Right lobe of liver (tissue), 6 donors: ENCODE data around the gene EED. TPM values are rescaled to one million over a fixed set of nuclear protein-coding genes. Genes with fewer than 3 reads are reported as not detected.
A peak's percentile ranks its signal among the peaks of the same experiment; 100 is the strongest.
"Not testable (repeated sequence)": the region's sequence is repeated elsewhere in the genome, so short reads cannot be mapped to it uniquely, and the experiment has no call there.

Experiments
- ATAC-seq, 4 donors: fragments of 200-7000 bp; cut with Tn5 transposase; one replicate each; pipeline ENCODE4 v1.9.1; 2020; ENCODE audit warnings: mild to moderate bottlenecking in 4 of 4, moderate library complexity in 4 of 4
- DNase-seq, 3 donors: peaks; one replicate each; pipeline ENCODE4 v3.0.0-alpha.2; 2020
- H3K27ac ChIP-seq, 3 donors: fragments of 200-600 bp; one replicate each; pipeline ENCODE4 v1.8.0; 2022
- H3K27me3 ChIP-seq, 2 donors: fragments of 200-600 bp; one replicate each; pipeline ENCODE4 v1.8.0; 2022
- H3K36me3 ChIP-seq, 4 donors: fragments of 200-600 bp; sonication (generic) in 1 of 4; one replicate each; pipeline versions ENCODE4 v1.5.1 to v1.8.0; 2017 to 2022; ENCODE audit warnings: control low read depth in 1 of 4
- H3K4me1 ChIP-seq, 4 donors: fragments of 200-600 bp; sonication (generic) in 1 of 4; one replicate each; pipeline versions ENCODE4 v1.5.1 to v1.8.0; 2017 to 2022; ENCODE audit warnings: control low read depth in 1 of 4
- H3K4me3 ChIP-seq, 3 donors: fragments of 200-600 bp; one replicate each; pipeline ENCODE4 v1.8.0; 2022
- H3K9me3 ChIP-seq, 4 donors: fragments of 200-600 bp; sonication (generic) in 1 of 4; one replicate each; pipeline versions ENCODE4 v1.5.1 to v1.8.0; 2017 to 2022; ENCODE audit warnings: control low read depth in 1 of 4
- CTCF ChIP-seq, 4 donors: fragments of 200-600 bp in 3 of 4; fragments of 450-650 bp in 1 of 4; IDR thresholded peaks; one replicate each; pipeline versions ENCODE4 v1.5.1 to v1.8.0; 2016 to 2022; ENCODE audit warnings: antibody characterized with exemption in 4 of 4, mild to moderate bottlenecking in 2 of 4
- POLR2A ChIP-seq: fragments of 450-650 bp; IDR thresholded peaks from one replicate; pipeline ENCODE4 v1.6.1; 2017; ENCODE audit warnings: antibody characterized with exemption, mild to moderate bottlenecking
- WGBS: methylation state at CpG from one replicate; pipeline ENCODE4 v1.1.6; 2018; ENCODE audit warnings: low coverage, low lambda C conversion rate; ENCODE audit not compliant: insufficient coverage; ENCODE audit errors: missing lambda C conversion rate; 5-methylcytosine and 5-hydroxymethylcytosine counted together
- intact Hi-C, 2 donors: fragments of 100-400 bp; cut with DNase I; formaldehyde crosslinking; loops; one replicate each; pipeline versions ENCODE4 v1.11.2 to v1.14.1; 2022
- total RNA-seq, 6 experiments: library from RNA; depleted of rRNA in 2 of 6; stranded (reverse); fragments of >200 nt in 2 of 6; fragmentation: NEBNext Ultra II Directional in 3 of 6; extraction: Animal tissue kit (Norgen Biotek cat#: 25700) in 3 of 6; gene quantifications; one replicate each; pipeline versions ENCODE4 v1.1.0 to v1.2.4, GENCODE V29; 2016 to 2023
- donor health status: DM: no; HTN: yes; CAD: no.
- donor health status: DM: no; HTN: no; CAD: no.
- donor health status: DM: no; HTN: no; CAD: no.
- donor health status: DM: no; HTN: yes; CAD: no.
- donor health status: DM: no; HTN: yes; CAD: no.

EED gene
- total RNA-seq, 6 experiments from 2014 or later: 6.7 to 10.4 (median 8.9) TPM

DNA sequence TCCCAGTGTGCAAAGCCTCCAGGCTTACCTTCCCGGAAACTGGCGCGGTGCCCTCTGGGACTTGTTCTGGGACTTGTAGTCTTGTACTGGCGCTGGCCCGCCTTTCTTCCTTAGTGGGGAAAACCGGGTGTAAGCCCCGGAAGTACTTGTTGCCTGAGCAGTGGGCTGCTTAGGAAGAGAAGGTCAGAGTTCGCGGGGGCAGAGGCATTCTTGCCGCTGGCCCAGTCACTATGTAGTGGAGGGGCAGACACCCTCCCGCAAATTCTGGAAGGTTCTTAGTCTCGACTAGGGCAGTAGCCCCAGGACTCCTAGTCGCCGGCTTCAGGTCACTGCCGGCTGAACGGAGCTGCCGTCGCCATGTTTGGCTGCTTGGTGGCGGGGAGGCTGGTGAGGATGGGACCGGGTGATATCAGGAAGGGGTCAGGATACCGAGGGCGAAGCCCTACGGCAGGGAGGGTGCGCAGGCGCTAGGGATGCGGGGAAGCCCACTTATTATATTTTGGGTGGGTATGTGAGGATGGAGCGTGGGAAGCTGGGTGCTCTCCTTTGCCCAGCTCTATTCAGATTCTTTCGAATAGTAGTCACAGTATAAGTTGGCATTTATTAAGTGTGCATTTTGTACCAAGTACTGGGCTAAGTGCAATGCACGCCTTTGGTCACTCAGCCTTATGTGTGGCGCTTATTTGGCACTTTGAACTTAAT is 57.7 kb downstream of the EED start, which contains the start of gene HIKESHI:
TSS of gene HIKESHI (plus strand) at position 149 of the 702 bp plus-strand sequence. CDS start at position 358, 209 bp downstream.
- intact Hi-C loops: no loop called here
- peak; percentile 100 for DNase-seq
- Histone ChIP-seq H3K4me1 (peaks cover 0 to 12% (median 0%) of the 10 kb centered on the region in 4 donors), H3K27ac (peak within 1 kb of the TSS; percentile 73 to 91 (median 84)), H3K36me3 (no peaks in the 10 kb centered on the region), H3K9me3 (no peaks in the 10 kb centered on the region), H3K27me3 (no peaks in the 10 kb centered on the region), H3K4me3 (peak within 1 kb of the TSS; percentile 74 to 89 (median 82))
- peak; percentile 99 to 100 (median 100) for ATAC-seq
- WGBS: 0% methylated on average over 25 of the region's 30 CpGs
- TF ChIP-seq CTCF (IDR thresholded peaks at IDR 0.05) (no peak), POLR2A (peak; percentile 36)

DNA sequence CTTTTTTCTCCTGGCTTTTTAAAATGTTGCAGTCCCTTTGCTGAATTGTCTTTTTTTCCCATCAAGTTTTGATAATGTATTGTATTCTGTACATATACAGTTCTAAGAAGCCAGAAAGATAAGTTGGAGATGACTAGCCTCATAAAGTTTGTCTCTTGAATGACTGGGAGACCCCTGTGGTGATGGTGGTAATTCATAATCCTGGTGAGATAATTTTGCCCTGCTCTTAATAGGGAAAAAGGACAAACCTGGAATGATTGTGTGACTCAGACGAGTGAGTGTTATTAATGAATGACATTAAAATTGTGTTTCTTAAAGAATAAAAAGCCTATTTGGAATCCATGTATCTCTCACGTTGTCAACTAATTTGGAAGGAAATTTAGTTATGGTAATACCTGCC is 58.7 kb downstream of the EED start:
- DNase-seq (no peak), ATAC-seq (no peak)
- H3K4me1 ChIP-seq: peaks cover 0 to 12% (median 0%) of the 10 kb centered on the region in 4 donors
- no peaks in the 10 kb centered on the region for H3K9me3 ChIP-seq
- 85% methylated on average over 2 of the region's 2 CpGs for WGBS
- no peaks in the 10 kb centered on the region for H3K27me3 ChIP-seq
- intact Hi-C loops: no loop called here
- H3K27ac ChIP-seq: no peak overlapping the region
- TF ChIP-seq CTCF (IDR thresholded peaks at IDR 0.05): no peak
- TF ChIP-seq POLR2A: no peak
- no peaks in the 10 kb centered on the region for H3K36me3 ChIP-seq
- H3K4me3 ChIP-seq: peak overlapping the region in 2 of 3 donors; percentile 82 to 89

- H3K4me3 ChIP-seq, H3K4me1 ChIP-seq, H3K9me3 ChIP-seq, H3K27ac ChIP-seq, ATAC-seq, H3K27me3 ChIP-seq, intact Hi-C loops, H3K36me3 ChIP-seq, DNase-seq: not testable (repeated sequence)
- 90% methylated on average over 2 of the region's 4 CpGs for WGBS
These were observed 64.2 kb downstream of the EED start for GRCh38 chr11:86308710-86309109.

DNA sequence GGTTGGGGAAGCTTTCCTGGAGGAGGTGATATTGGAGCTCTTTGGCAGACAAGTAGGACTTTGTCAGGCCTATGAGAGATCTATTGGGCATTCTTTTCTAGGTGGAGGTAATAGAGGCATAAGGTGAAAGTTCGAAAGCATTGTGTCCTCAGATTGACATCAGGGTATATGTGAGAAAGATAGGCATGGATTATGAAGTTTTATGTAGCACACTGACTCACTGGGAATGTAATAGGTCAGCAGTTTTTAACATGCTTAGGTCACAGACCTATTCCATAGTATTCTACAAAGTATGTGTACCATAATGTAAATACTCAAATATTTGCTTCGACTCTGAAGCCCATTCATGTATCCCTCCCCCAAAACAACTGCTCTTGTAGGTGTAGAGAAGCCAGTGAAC is 69.2 kb downstream of the EED start:
- DNase-seq: no peak
- TF ChIP-seq POLR2A: no peak
- no peak for TF ChIP-seq CTCF (IDR thresholded peaks at IDR 0.05)
- Histone ChIP-seq H3K27me3 (no peaks in the 10 kb centered on the region), H3K27ac (no peak overlapping the region), H3K4me3 (no peak overlapping the region), H3K4me1 (no peaks in the 10 kb centered on the region), H3K36me3 (no peaks in the 10 kb centered on the region), H3K9me3 (no peaks in the 10 kb centered on the region)
- WGBS: 96% methylated on average over 2 of the region's 2 CpGs
- ATAC-seq: no peak
- intact Hi-C loops: no loop called here

DNA sequence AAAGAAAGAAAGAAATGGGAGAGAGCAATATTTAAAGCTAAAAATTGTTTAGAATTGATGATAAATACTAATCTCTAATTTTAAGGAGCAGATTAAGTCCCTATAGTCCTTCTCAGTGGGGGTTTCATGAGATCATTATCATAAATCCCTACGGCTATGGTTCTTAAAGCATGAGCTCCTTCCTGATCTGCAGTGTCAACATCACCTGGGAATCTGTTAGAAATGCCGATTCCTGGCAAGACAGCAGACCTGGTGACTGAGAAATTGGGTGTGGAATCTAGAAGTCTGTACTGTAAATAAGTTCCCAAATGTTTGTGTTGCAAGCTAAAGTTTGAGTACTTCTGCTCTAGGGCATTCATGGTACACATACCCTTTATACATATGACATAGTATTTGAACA is 70.1 kb downstream of the EED start:
- intact Hi-C loops: no loop called here
- ATAC-seq (no peak), DNase-seq (no peak)
- Histone ChIP-seq H3K4me3 (no peak overlapping the region), H3K27ac (no peak overlapping the region), H3K36me3 (peaks cover 0 to 3% (median 0%) of the 10 kb centered on the region in 4 donors), H3K9me3 (no peaks in the 10 kb centered on the region), H3K27me3 (no peaks in the 10 kb centered on the region), H3K4me1 (no peaks in the 10 kb centered on the region)
- 83% methylated on average over 1 of the region's 2 CpGs for WGBS
- TF ChIP-seq CTCF (IDR thresholded peaks at IDR 0.05) (no peak), POLR2A (no peak)
